SW480 (cell line): Measurements from ENCODE around the gene SLC25A46.
"Not testable (repeated sequence)": the region's sequence is repeated elsewhere in the genome, so short reads cannot be mapped to it uniquely, and the experiment has no call there.

ENCODE experiments used
- DNase-seq: peaks from one replicate; pipeline ENCODE4 v3.0.0-alpha.2; 2016; ENCODE audit warnings: low spot score

Gene SLC25A46

GRCh38 chr5:110757118-110757729 is 18.4 kb downstream of the SLC25A46 start:
- DNase-seq: peak; percentile 50

- DNase-seq: no peak
Measured at GRCh38 chr5:110760158-110760557, 21.4 kb downstream of the SLC25A46 start.

GRCh38 chr5:110768138-110768860 is 29.5 kb downstream of the SLC25A46 start:
- DNase-seq: no peak

GRCh38 chr5:110769000-110769681 is 30.3 kb downstream of the SLC25A46 start:
- no peak for DNase-seq

GRCh38 chr5:110770286-110770685 is 31.5 kb downstream of the SLC25A46 start:
- no peak for DNase-seq

DNA sequence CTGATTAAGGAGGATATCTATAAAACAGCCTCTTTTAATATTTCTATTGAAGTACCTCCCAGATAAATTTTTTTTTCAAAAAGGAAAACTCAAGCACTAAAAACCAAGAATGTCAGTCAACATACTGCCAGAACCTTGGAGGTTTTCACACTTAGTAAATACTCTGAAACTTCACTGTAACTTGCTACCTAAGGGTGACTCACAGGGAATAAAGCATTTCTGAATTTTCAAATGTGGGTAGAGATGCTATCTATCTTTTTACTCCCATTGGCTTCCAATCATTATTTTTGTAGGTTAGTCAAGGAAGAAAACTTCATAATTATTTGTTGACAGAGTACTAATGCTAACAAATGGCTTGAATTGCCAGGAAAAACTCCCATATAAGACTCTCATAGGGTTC is 46.1 kb downstream of the SLC25A46 start:
- DNase-seq: no peak

- no peak for DNase-seq
Measured at GRCh38 chr5:110785356-110785755, 46.5 kb downstream of the SLC25A46 start.

GRCh38 chr5:110788006-110788405 is 49.2 kb downstream of the SLC25A46 start:
- DNase-seq: not testable (repeated sequence)

DNA sequence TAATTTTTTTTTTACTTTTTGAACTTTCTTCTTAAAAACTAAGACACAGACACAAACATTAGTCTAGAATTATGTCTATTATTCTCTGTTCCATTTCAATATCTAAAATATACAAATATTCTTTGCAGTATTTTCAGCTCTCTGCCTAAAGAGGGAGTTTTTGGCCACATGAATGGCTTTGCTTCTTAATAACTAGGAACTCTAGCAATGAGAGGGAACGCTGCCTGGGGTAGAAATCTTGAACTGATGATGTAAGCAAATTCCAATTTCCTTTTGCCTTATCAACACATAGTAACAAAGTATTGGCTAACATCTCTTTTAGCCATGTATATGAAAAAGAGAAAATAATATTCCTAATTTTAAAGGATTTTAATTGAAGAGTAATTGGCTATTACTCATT is 51.9 kb downstream of the SLC25A46 start:
- peak; percentile 31 for DNase-seq

DNA sequence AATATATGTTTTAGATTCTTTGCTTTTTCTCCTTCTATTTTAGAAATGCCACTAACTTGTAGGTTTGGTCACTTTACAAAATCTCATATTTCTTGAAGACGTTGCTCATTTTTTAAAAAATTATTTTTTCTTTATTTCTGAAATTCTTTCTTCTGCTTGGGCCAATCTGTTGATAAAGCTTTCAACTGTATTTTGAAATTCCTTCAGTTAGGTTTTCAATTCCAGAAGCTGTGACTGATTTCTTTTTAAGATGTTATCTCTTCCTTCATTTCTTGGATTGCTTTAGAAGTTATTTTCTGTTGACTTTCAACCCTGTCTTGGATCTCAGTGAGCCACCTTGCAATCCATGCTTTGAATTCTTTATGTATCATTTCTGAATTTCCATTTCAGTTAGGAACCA is 64.2 kb downstream of the SLC25A46 start:
- no peak for DNase-seq

DNA sequence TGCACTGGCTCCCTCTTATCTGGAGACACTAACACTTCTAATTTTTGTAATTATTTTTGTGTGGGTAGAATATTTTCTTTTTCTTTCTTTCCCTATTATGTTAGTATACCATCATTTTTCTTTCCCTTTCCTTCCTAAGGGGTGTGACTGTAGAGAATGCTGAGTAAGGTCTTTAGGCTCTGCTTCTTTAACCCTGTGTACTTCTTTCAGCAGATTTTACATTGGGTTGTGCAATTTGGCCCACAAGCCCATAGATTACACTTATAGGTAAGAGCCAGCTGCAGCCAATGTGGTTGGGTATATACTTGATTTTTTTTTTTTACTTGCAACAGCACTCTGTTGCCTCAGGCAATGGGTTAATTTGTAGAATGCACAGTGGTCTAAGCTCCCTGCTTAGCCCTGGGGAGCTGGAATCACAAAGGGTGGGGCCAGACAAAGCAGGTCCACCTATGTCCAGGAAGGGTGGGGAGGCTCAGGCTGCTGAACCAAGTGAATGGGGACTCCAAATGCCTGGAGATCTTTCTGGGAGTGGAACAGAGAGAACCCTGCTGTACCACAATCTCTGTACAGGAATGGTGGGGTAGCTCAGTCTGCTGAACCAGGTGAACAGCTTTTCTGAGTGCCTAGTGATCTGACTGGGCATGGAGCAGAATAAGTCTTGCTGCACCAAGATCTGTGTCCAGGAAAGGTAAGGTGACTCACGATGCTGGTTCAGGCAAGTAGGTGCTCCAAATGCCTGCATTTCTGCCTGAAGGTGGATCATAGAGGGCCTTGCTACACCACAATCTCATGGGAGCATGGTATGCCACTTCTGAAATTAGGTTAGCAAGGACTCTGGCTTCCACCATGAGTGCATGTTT is 64.9 kb downstream of the SLC25A46 start:
- DNase-seq: no peak

GRCh38 chr5:110807169-110807568 is 68.4 kb downstream of the SLC25A46 start:
- no peak for DNase-seq

GRCh38 chr5:110809006-110809405 is 70.2 kb downstream of the SLC25A46 start:
- no peak for DNase-seq
